DOHH2 (cell line): Measurements from ENCODE around the gene C4orf36.

ENCODE experiments used
- CTCF ChIP-seq: fragments of 200-600 bp; sonication (generic); IDR thresholded peaks from one replicate; pipeline ENCODE4 v1.5.1; 2014; ENCODE audit warnings: antibody characterized with exemption, mild to moderate bottlenecking, low read depth, low read length; ENCODE audit not compliant: poor library complexity, severe bottlenecking
- EZH2phosphoT487 ChIP-seq: fragments of 200-600 bp; sonication (generic); IDR thresholded peaks from 2 replicates; pipeline ENCODE4 v1.6.1; 2017; ENCODE audit warnings: borderline replicate concordance, mild to moderate bottlenecking, antibody characterized with exemption, low read length, moderate library complexity, mixed read lengths

DNA sequence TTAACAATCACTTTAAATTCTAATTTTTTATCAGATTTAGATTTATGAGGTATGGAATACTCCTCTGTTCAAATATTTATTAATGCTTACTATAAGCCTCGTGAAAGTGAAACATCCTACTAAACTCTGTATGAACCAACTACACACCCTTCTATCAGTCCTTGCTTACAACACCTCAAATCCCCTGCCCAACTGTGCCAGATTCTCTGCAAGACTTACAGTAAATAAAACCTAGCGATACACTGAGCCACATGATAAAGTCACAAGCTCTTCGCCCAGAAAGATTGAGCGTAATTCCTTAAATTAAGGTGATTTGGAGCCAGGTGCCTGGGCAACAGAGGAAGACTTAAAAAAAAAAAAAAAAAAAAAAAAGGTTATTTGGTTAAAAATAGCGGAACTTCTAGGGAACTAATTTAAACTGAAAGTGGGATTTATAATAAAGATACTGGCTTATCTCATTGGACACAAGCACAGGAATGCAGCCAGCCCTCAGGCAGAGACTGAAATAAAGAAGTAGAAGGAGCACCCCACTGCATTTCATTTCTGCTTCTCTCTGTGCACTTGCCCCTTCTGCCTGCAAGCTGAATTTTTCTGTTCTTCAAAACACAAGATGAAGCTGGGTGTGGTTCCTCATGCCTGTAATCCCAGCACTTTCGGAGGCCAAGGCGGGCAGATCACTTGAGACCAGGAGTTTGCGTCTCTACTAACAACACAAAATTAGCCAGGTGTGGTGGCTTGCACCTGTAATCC, 17.5 kb upstream of the C4orf36 start:
- TF ChIP-seq CTCF (no peak), EZH2phosphoT487 (no peak)
